Lung (tissue), 12 donors: ENCODE measurements around the gene PARP1. TPM values are rescaled to one million over a fixed set of nuclear protein-coding genes. Genes with fewer than 3 reads are reported as not detected.

Source experiments
- ATAC-seq: fragments of 200-7000 bp; cut with Tn5 transposase; one replicate; pipeline ENCODE4 v1.9.1; 2020; ENCODE audit warnings: moderate number of reproducible peaks; ENCODE audit not compliant: insufficient read depth, low FRiP score
- DNase-seq, 3 donors: peaks; one replicate each; pipeline ENCODE4 v3.0.0-alpha.2; 2013 to 2017
- H3K27ac ChIP-seq, 2 donors: one replicate each; pipeline ENCODE4 v1.5.1; 2013; ENCODE audit warnings: mild to moderate bottlenecking in 2 of 2, moderate library complexity in 2 of 2, control low read depth in 1 of 2, inconsistent platforms in 1 of 2, low read depth in 1 of 2, low read length in 1 of 2
- H3K27me3 ChIP-seq, 3 donors: one replicate each; pipeline ENCODE4 v1.5.1; 2013; ENCODE audit warnings: low read length in 2 of 3; ENCODE audit not compliant: control insufficient read depth in 3 of 3, insufficient read depth in 3 of 3
- H3K36me3 ChIP-seq, 4 donors: one replicate each; pipeline ENCODE4 v1.5.1; 2013; ENCODE audit warnings: low read length in 4 of 4, mild to moderate bottlenecking in 1 of 4, moderate library complexity in 1 of 4; ENCODE audit not compliant: control insufficient read depth in 4 of 4, insufficient read depth in 4 of 4
- H3K4me1 ChIP-seq, 5 donors: one replicate each; pipeline ENCODE4 v1.5.1; 2013; ENCODE audit warnings: low read length in 5 of 5, mild to moderate bottlenecking in 2 of 5, moderate library complexity in 1 of 5; ENCODE audit not compliant: control insufficient read depth in 5 of 5, insufficient read depth in 5 of 5
- H3K4me3 ChIP-seq: one replicate; pipeline ENCODE4 v1.5.1; 2013; ENCODE audit warnings: mild to moderate bottlenecking, control low read depth, moderate library complexity
- H3K9ac ChIP-seq, 2 donors: one replicate each; pipeline ENCODE4 v1.5.1; 2013; ENCODE audit warnings: low read length in 2 of 2, control low read depth in 1 of 2; ENCODE audit not compliant: insufficient read depth in 1 of 2
- H3K9me3 ChIP-seq, 4 donors: one replicate each; pipeline ENCODE4 v1.5.1; 2013; ENCODE audit warnings: low read length in 3 of 4, mild to moderate bottlenecking in 1 of 4, moderate library complexity in 1 of 4; ENCODE audit not compliant: control insufficient read depth in 4 of 4, insufficient read depth in 3 of 4
- CTCF ChIP-seq: IDR thresholded peaks from 2 replicates; pipeline ENCODE4 v1.5.1; 2012; ENCODE audit warnings: mild to moderate bottlenecking; ENCODE audit errors: control extremely low read depth, extremely low read depth
- WGBS, 2 donors: extraction: QIAGEN DNeasy Blood & Tissue Kit; methylation state at CpG; one replicate each; pipeline ENCODE4 v1.1.7; 2013; 5-methylcytosine and 5-hydroxymethylcytosine counted together
- polyA plus RNA-seq, 2 donors: library from polyadenylated mRNA; stranded (reverse); fragments of 200-250 nt; gene quantifications; one replicate each; pipeline ENCODE4 v1.2.1, GENCODE V29; 2013
- total RNA-seq, 2 donors: library from RNA; depleted of rRNA in 1 of 2; stranded (reverse); fragments of >200 nt in 1 of 2; gene quantifications; one replicate each; pipeline ENCODE4 v1.2.1, GENCODE V29; 2014 to 2021
- donor health status: control.
- donor health status: control.
- donor health status: Bipolar disorder and iron deficiency.
- donor health status: healthy.
- donor health status: DM: yes; HTN: yes; CAD: no.

PARP1 gene
- total and polyA plus RNA-seq, 4 donors, result 17.2 to 76.4 (median 51.1) TPM

- no peak for TF ChIP-seq CTCF
- H3K9ac ChIP-seq, result no peak overlapping the region
- H3K27me3 ChIP-seq, result no peaks in the 10 kb centered on the region
- ATAC-seq (no peak), DNase-seq (no peak)
- no peaks in the 10 kb centered on the region for H3K36me3 ChIP-seq
- 76 to 92% methylated on average over 2 of the region's 2 CpGs for WGBS, 2 donors
- H3K4me1 ChIP-seq, result no peaks in the 10 kb centered on the region
- H3K9me3 ChIP-seq, result peaks cover 0 to 2% (median 0%) of the 10 kb centered on the region in 4 donors
- no peak overlapping the region for H3K27ac ChIP-seq
- no peak overlapping the region for H3K4me3 ChIP-seq
Observed at GRCh38 chr1:226454349-226454748, 46.5 kb upstream of the PARP1 start.

- no peaks in the 10 kb centered on the region for H3K9me3 ChIP-seq
- no peak overlapping the region for H3K9ac ChIP-seq
- TF ChIP-seq CTCF, result no peak
- H3K4me3 ChIP-seq, result no peak overlapping the region
- ATAC-seq (no peak), DNase-seq (peak in 2 of 3 donors; percentile 5 to 32)
- WGBS, 2 donors, result 91 to 96% methylated on average over 7 of the region's 7 CpGs
- H3K4me1 ChIP-seq, result no peaks in the 10 kb centered on the region
- H3K27ac ChIP-seq, result no peak overlapping the region
- H3K27me3 ChIP-seq, result no peaks in the 10 kb centered on the region
- no peaks in the 10 kb centered on the region for H3K36me3 ChIP-seq
Observed at GRCh38 chr1:226453015-226453704, 45.3 kb upstream of the PARP1 start.

GRCh38 chr1:226450688-226451087 is 42.8 kb upstream of the PARP1 start:
- no peak for DNase-seq
- H3K4me3 ChIP-seq, result no peak overlapping the region
- no peaks in the 10 kb centered on the region for H3K36me3 ChIP-seq
- H3K9ac ChIP-seq, result no peak overlapping the region
- ATAC-seq, result no peak
- H3K27me3 ChIP-seq, result no peaks in the 10 kb centered on the region
- H3K9me3 ChIP-seq, result no peaks in the 10 kb centered on the region
- TF ChIP-seq CTCF, result no peak
- no peak overlapping the region for H3K27ac ChIP-seq
- H3K4me1 ChIP-seq, result no peaks in the 10 kb centered on the region
- WGBS, 2 donors, result 75 to 81% methylated on average over 2 of the region's 2 CpGs

GRCh38 chr1:226449823-226450222 is 41.9 kb upstream of the PARP1 start:
- H3K27me3 ChIP-seq, result no peaks in the 10 kb centered on the region
- 74% methylated on average over 5 of the region's 5 CpGs for WGBS, 2 donors

More at GRCh38 chr1:226449823-226450222, 41.9 kb upstream of the PARP1 start:
- no peak for DNase-seq
- H3K27ac ChIP-seq, result no peak overlapping the region
- no peak for ATAC-seq
- no peak overlapping the region for H3K4me3 ChIP-seq
- no peak for TF ChIP-seq CTCF
- no peak overlapping the region for H3K9ac ChIP-seq
- no peaks in the 10 kb centered on the region for H3K36me3 ChIP-seq
- no peaks in the 10 kb centered on the region for H3K4me1 ChIP-seq
- no peaks in the 10 kb centered on the region for H3K9me3 ChIP-seq
